Stimulated activated CD8-positive, alpha-beta memory T cell treated with anti-CD3 and anti-CD28 coated beads, Interleukin-15, amount 100 ng/mL, for 48 hours (primary cell): ENCODE results near the gene NTNG1.

Source experiments
- DNase-seq, 2 donors: peaks; one replicate each; pipeline ENCODE4 v3.0.0-alpha.2; 2020; ENCODE audit warnings: low read depth in 2 of 2

The NTNG1 gene

DNA sequence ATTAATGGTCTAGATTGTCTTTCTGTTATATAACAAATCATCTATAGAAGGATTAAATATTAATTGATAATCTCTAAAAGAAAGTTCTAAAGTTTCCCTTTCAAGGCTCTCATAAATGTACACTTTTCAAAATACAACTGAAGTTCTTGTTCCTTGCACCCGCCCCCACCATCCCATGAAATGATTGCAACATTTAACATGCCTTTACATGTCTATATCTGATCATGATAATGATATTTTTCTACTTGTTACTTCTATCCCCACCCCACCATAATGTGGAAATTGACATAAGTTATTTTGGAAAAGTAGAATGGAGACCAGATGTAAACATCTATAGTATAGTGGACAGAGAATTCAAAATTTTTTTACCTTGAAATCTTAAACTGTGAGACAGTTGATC is 186.6 kb downstream of the NTNG1 start:
- DNase-seq, result no peak

DNA sequence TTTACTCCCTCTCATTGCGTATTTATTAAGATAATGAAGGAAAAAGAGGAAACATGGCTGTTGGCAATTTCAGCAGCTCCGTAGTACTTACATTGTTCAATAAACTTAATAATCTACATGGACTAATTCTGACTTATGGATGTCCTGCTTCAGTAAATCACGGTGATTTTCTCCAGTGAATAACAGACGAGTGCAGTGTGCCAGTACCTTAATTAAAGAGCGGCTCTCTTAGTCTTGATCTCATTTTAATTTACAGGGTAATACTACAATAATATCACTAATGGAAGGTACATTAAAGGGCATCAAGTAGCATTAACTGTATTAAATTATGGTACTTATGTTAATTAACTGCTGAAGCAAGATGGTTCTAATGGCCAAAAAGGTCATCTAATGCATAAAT is 187.2 kb downstream of the NTNG1 start:
- DNase-seq, result no peak

DNA sequence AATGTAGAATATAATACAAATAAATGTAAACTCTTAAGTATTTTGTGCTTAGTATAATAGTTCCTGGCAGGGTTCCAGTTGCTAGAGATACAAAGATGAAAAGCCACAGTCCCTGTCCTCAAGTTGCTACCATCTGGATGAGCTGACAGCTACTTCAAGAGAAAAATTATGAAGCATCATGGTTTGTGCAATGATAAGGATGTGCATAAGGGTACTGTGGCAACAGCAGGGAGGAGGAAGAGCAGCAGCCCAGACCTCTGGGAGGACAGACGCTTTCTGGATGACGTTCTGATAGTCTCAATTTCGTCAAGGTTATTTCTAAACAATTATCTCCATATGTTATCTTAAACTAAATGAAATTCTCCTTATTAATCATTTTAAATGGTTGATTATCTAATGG is 198.9 kb downstream of the NTNG1 start:
- DNase-seq, result no peak

DNA sequence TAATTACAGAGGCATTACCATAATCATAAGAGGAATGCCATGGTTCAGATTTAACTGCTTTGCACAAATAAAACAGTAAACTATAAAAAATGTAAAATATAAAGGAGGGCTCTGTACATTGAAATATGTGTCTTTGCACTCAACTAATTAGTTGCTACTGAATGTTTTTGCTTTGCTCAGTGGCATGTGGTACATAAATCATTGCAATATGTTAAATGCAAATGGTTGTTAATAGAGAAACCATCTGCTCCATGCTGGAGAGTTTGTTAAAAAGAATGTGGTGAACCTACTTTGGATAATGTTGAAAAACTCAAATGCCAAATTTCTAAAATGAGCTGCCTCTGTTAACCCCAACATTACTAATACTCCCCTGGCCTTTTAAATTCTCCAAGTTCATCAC is 201.5 kb downstream of the NTNG1 start:
- no peak for DNase-seq

DNA sequence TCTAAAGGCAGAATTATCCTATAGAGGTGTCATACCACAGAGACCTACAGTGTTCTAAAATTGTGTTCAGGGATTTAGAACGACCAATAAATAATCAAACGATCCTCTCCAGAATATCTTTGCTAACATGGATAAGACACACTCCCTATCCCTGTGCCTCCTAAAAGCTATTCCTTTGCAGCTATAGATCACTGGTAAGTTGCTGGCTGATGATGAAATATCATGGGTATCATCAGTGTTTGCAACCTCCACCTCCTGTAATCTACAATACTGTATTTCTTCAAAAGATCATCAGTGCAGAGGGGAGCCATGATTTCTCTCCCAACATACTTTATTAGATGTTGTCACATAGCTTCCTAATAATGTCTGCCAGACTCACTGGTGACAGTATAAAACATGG is 201.9 kb downstream of the NTNG1 start:
- no peak for DNase-seq

DNA sequence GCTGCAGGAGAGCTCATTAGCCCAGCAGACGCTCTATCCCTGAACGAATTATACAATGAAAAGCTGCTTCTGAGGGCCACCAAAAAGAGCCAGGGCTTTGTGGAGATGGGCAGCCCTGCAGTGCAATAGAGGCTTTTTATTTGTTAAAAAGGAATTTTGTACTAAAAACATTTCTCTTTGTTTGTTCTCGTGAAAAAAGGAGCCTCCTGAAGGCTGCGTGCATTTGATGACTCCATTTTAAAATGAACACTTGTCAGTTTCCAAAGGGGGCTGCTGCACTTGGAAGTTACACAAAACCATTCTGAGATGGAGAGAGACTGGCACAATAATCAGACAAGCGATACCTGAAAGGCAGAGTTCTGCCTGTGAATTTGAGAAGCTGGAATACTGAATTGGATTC is 202.8 kb downstream of the NTNG1 start:
- DNase-seq, result no peak

DNA sequence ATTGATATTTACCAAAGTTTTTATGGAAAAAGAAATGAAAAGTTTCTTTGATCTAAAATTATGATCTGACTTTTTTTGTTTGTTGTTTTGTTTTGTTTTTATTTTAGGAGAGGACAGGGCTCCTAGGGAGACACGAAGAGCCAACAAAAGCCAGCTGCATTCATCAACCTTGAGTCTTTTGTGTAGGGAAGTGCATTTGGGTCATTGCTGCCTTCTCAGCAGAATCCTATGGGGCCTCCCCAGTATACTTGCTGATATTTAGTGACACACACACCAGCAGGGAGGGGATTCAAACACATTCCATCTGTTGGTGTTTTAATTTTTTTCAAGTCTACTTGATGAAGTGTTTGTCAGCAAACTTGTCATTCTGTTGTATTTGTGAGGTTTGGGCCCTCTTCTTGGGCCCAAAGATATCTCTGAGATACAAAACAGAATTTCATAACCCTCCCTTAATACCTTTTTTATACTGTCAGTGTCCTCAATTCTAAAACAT is 203.5 kb downstream of the NTNG1 start:
- no peak for DNase-seq

DNA sequence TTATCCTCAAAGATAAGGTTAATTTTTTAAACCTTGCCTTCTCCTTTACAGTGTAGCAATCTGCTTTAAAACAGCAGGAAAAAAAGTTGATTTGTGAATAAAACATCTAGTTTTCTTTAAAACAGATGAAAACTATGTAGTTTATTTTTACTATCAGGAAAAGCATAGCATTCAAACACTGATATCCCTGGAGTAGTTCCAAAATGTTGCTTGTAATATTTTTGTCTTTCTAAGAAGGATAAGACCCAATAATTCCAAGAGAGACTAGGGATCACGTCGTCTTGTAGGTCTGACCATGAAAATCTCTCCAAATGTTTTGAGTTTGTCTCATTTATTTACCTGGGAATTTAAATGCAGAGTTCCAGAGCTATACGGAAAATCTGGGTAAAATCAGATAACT is 204.0 kb downstream of the NTNG1 start:
- no peak for DNase-seq

DNA sequence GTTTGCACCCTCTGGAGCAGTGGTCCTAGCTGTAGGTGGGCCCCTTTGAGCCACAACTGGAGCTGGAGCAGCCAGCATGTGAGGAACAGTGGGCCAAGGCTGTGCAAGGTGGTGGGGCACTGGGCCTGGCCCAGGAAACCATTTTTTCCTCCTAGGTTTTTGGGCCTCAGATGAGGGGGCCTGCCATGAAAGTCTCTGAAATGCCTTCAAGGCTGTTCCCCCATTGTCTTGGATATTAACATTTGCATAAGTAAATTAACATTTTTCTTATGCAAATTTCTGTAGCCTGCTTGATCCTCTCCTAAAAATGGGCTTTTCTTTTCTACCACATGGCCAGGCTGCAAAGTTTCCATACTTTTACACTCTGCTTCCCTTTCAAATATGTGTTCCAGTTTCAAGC is 212.0 kb downstream of the NTNG1 start:
- no peak for DNase-seq

DNA sequence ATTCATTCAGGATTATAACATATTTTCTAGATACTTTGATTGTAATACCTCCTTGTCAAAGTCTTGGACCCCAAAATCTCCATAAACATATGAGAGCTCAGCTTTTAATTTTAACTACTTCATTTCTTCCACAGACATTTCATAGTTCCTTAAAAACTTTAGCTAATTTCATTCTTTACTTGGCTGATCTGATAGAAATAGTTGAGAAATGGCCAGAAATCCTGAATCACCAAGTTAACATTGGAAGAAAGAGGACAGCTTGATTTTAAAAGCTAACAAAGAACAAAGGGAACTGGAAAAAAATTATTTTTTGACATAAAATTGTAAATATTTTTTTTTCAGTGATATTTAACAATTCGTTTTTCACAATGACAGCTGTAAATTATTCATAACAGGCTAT is 216.5 kb downstream of the NTNG1 start:
- no peak for DNase-seq

DNA sequence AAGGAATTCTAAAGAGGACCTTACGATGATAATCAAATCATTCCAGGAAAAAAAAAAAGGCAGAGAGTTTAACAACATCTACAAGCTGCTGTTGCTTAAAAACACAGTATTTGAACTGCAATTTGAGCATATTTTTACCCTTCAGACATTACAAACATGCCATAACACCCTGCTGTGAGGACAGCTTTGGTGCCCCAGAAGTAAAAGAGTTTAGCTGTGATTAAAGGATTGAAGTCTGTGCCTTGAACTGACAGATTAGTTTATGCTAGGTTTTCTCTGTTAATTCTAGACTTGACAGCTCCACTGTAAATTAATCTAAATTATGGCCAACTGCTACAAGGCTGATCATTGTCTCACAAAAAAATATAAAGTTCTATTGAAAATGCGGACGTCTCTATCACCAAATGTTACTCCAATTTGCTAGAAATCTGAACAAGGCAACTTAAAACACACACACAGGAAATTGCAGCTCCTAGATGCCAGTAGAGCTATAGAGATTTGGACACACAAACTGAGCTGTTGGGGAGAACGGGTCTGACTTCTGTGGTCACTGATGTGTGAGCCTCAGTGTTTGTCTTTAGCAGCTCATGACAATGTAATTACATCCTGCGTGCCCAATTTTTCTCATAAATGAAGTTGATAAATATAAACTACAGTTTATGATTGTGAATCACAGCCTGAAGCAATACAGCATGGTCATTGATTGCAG is 217.9 kb downstream of the NTNG1 start:
- DNase-seq, result no peak

DNA sequence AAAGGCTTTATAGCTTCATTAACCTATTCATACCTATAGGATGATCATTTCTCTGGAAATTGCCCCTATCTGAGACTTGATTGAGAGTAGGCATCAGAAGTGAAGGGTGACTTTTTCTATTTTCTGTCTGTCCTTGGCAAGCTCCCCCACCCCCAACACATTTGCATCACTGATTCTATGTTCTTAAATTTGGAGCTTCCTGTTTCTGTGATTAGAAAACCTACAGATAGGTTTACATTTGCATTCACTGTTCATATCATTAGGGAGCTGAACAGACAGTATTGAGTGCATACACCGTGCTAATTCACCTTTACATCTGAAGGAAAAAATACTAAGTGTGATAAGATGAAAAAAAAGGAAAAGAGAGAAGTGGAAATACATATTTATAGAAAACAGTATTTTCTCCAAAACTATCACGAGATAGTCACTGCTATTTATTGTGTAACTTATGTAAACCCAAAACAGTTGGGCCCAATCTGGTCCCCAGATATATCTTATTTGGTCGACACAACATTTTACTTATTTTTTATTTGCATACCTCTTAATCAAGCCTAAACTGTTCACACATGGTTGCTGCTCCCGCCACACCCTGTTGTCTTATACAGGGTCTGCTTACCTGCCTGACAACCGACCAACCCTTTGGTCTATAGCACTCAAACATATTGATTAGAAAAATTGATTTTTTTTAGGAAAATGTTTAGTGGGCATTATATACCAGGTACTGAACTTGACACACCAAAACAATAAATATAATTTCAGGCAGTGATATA is 218.8 kb downstream of the NTNG1 start:
- no peak for DNase-seq

DNA sequence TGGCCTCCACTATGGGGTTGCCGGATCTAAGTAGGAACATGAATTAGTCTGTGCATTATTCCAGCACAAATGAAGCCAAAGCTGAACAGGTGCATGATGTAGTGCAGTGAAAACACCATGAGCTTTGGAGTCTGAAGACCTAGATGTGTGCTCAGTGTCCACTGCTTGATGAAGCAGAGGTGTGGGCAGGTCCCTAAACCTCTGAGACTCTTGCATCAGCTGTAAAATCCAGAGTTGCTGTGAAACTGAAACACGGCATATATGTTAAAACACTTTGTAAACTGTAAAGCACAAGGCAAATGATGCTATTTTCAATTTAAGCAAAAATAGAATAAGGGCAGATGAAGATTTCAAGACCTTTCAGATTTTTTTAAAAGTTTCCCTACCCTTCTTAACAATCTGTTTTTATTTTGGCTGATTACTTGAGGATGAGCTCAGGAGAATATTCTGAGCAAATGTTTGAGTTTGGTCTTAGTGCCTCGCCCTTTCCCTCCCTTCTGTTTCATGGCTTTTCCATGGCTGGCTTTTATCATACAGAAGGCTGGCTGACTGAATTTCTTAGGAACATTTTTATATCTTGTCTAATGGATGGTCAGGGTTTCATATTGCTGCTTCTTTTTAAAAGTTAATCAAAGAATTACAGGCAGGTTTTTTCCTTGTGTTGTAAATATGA is 221.8 kb downstream of the NTNG1 start:
- DNase-seq, result no peak

DNA sequence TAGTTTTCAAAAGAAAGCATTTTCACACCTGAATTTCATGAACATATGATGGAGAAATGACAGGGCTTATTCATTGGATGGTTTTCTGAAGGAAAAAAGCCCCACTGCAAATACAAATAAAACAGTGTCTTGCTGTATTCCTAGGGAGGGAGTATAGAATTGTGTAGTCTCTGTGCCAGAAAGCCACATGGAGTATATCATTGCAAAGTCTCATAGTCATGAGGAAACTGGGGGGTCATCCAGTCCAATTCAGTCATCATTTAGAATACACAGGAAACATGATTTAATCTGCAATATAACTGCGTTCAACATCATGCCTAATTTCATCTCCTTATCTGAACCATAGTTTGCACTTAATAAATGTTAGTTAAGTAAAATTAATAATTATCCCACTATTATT is 222.3 kb downstream of the NTNG1 start:
- no peak for DNase-seq

DNA sequence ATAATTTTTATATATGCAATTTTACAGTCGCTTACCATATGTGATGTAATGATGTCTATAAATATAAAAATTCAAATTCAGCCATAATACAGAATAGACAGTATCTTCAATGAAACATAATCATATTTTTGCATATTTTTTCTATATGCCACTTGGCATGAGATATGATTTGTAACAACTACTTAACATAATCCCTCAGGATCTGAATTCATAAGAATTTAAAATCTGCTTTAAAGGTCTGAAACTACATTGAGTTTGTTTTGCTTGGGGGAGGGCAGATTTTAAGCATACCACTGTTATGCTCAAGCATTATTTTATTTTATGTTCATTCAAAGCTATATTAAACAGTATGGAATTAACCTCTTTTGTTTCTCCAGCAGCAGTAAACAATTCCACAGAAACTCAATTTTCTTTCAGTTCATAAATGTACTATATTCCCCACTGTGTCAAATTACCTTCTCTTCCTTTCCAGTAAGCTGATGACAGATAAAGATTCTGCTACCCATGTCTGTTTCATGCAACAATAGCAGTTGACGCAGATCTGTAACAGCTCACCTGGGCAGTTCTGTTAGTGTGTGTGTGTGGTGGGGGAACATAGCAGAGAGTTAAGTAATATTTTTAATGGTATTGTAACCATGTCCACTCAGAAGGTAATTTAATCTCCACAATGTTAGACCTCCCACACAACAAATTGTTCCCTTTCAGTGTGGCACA is 224.8 kb downstream of the NTNG1 start:
- DNase-seq, result no peak

DNA sequence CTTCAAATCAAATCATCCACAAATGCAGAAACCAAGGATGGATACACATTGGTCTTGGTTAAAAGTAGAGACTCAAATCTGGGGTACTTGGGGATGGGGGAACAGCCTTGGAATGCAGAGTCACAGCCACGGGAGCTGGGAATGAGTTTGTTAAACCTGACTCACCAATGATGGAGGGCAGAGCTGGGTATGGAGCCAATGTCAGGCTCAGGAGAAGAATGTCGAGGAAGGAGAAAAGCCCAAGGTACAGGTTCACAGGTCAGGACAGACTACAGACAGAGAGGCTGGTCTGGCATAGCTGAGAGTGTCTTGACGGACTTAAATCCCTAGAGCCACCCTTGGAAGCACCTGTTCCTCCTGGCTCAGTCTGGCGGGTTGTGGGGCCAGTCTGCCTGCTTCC is 237.6 kb downstream of the NTNG1 start:
- DNase-seq, result no peak

DNA sequence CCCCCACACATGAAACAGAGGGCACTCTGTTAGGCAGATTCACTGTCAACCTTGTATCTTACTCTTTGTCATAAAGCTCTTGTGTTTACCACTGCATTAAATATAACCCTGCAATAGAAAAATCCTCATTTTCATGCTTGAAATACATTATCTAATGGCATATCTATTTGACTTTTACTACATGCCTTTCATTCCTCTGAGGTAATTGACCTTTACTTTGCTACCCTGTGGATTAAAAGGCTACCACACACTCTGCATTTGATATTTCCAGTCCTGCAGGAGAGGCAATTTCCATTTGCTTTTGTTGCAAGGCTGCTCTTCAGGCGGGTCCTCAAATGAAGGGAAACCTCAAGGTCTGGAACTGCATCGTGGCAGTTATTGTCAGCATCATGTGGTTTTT is 238.0 kb downstream of the NTNG1 start:
- no peak for DNase-seq

DNA sequence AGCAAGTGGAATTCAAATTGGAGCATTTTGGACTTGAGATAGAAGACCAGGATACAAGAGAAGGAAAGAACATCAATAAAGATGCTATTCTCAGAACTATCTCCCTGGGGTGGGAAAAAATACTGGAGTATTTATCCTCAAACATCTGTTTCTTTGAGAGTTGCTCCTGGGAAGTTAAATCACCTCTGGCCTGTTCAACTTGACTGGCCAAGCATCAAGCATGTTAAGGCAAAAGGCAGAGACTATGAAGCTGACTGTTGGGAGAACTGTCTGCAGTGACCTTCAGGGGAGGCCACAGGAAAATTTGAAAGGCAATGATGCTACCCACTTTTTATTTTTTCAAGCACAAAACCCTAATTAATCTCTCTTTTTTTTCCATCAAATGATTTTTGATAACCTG is 239.0 kb downstream of the NTNG1 start:
- no peak for DNase-seq

DNA sequence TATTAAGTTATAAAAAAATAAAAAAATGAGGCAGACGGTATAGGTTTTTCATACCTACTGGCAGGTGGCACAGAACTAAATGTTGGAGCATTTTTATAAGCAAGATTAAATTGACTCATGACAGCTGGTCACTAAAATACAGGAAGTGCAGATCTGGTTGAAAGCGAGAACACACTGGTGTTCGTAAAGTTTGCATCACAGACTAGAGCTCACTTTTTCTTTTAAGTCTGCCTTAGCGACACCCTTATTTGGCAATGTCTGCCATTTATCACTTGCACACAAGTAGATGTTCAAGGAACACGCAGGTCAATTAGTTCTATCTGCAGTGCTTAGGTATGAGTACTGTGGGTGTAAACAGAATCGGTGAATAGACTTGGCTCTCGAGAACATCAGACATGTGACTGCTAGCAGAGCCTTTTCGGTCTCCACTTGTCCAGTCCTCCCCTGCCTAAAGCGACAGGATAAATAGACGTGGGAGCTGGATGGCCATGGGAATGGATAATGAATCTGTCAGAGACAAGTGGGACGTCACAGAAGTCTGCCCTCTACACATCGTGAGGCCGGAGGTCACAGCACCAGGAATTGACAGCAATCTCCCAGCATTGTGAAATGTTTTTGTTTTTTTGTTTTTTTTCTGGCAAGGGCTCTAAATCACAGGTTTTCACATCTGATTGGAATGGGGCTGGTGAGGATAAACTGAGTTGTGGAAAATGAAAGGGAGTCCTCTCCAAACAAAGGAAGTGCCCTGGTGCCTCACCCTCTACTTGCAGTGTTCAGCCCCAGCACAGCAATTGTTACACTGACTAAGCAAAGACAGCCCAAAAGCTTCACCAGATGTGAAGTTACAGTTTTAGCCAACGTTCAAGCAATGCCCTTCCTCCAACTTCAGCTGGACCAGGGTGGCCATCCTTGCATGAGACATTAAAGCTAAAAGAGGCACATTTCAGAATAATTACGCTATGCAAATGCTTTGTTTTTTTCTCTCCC is 248.9 kb downstream of the NTNG1 start:
- no peak for DNase-seq

DNA sequence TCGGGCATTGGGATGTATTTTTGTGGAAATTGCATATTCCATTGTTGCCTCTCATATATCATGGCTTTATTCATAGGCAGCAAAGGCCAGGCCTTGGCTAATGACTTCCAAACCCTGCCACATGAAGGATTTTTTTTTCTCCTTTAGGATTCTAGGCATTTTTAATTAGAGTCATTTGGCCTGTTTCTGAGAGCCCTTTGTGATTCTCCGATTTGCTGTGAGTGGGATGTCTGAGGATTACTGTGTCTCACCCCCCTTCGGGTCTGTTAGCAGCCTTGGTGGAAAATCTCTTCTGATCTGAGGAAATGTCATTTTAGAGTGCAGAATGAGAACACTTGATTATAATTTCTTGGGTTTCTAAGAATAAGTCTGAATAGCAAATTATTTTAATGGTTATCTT is 253.5 kb downstream of the NTNG1 start:
- no peak for DNase-seq

DNA sequence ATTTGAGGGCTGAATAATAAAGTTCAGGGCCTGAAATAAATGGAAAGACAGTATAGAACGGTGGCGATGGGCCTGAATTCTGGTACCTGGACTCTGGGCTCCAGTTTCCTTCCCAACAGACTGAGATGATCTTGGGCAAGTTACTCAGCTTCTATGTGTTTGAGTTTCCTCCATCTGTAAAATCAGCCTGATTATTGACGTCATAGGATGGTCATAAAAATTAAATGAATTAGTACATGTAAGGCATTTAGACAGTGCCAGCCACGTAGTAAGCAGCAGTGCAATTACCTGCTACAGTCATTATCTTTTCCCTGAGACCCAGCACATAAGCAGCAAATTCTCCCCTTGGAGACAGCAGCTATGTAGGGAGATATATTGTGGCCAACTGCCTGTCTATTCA is 260.9 kb downstream of the NTNG1 start:
- no peak for DNase-seq
